Dedifferentiated amniotic fluid mesenchymal stem cell (primary cell): ENCODE results near the gene ALAS1.

Source experiments
- DNase-seq: peaks from one replicate; pipeline ENCODE4 v3.0.0-alpha.2; 2016; ENCODE audit errors: extremely low spot score

Gene ALAS1

GRCh38 chr3:52220380-52221026, 22.5 kb downstream of the ALAS1 start:
- peak; percentile 68 for DNase-seq

GRCh38 chr3:52221141-52221562, 23.2 kb downstream of the ALAS1 start:
- DNase-seq, result no peak

GRCh38 chr3:52221563-52222318, 23.8 kb downstream of the ALAS1 start:
- no peak for DNase-seq

- no peak for DNase-seq
Measured at GRCh38 chr3:52222319-52223221, 24.6 kb downstream of the ALAS1 start.

GRCh38 chr3:52223449-52224408, 25.8 kb downstream of the ALAS1 start:
- DNase-seq, result no peak

- DNase-seq, result no peak
Measured at GRCh38 chr3:52225452-52226228, 27.7 kb downstream of the ALAS1 start, which contains the start of gene TLR9. TLR9 (minus strand) TSS chr3:52225645; CDS start chr3:52225529, 116 bp downstream.

- no peak for DNase-seq
Measured at GRCh38 chr3:52226229-52226817, 28.4 kb downstream of the ALAS1 start.

- no peak for DNase-seq
Measured at GRCh38 chr3:52227117-52227516, 29.2 kb downstream of the ALAS1 start.

- DNase-seq, result no peak
Measured at GRCh38 chr3:52227766-52228165, 29.8 kb downstream of the ALAS1 start.

- no peak for DNase-seq
Measured at GRCh38 chr3:52228266-52228665, 30.3 kb downstream of the ALAS1 start.

- DNase-seq, result no peak
Measured at GRCh38 chr3:52228751-52229291, 30.9 kb downstream of the ALAS1 start.

- DNase-seq, result no peak
Measured at GRCh38 chr3:52229656-52230055, 31.7 kb downstream of the ALAS1 start.

- no peak for DNase-seq
Measured at GRCh38 chr3:52230461-52230860, 32.5 kb downstream of the ALAS1 start.

GRCh38 chr3:52230889-52231499, 33.0 kb downstream of the ALAS1 start:
- DNase-seq, result no peak

- no peak for DNase-seq
Measured at GRCh38 chr3:52231502-52232278, 33.7 kb downstream of the ALAS1 start.

GRCh38 chr3:52232279-52233107, 34.5 kb downstream of the ALAS1 start:
- no peak for DNase-seq

- DNase-seq, result no peak
Measured at GRCh38 chr3:52233108-52233591, 35.2 kb downstream of the ALAS1 start.
